COLO668 (cell line): ENCODE measurements around the gene BMF.
A peak's percentile ranks its signal among the peaks of the same experiment; 100 is the strongest.
"Not testable (repeated sequence)": the region's sequence is repeated elsewhere in the genome, so short reads cannot be mapped to it uniquely, and the experiment has no call there.

Experiments used
- DNase-seq: peaks from one replicate; lab custom pipeline; 2025; ENCODE audit not compliant: unreplicated experiment; lab: John Stamatoyannopoulos, UW

BMF gene

GRCh38 chr15:40128766-40129660 lies 20.3 kb upstream of the BMF start:
- no peak for DNase-seq

GRCh38 chr15:40125950-40126349 lies 17.3 kb upstream of the BMF start:
- DNase-seq, result no peak

- DNase-seq, result peak; percentile 53
These were observed 16.2 kb upstream of the BMF start for GRCh38 chr15:40124807-40125285.

- DNase-seq, result not testable (repeated sequence)
These were observed 15.7 kb upstream of the BMF start for GRCh38 chr15:40124333-40124732.

- not testable (repeated sequence) for DNase-seq
These were observed 15.2 kb upstream of the BMF start for GRCh38 chr15:40123863-40124262.

GRCh38 chr15:40122989-40123388 lies 14.3 kb upstream of the BMF start:
- DNase-seq, result not testable (repeated sequence)

GRCh38 chr15:40121911-40122638 lies 13.4 kb upstream of the BMF start:
- no peak for DNase-seq

- DNase-seq, result no peak
These were observed 9.8 kb upstream of the BMF start for GRCh38 chr15:40118473-40118872.

- DNase-seq, result peak; percentile 28
These were observed 7.0 kb upstream of the BMF start for GRCh38 chr15:40115670-40116093.

- not testable (repeated sequence) for DNase-seq
These were observed 6.4 kb upstream of the BMF start for GRCh38 chr15:40115106-40115505.

GRCh38 chr15:40114218-40114617 lies 5.5 kb upstream of the BMF start:
- no peak for DNase-seq

GRCh38 chr15:40112789-40113188 lies 4.1 kb upstream of the BMF start:
- DNase-seq, result no peak

GRCh38 chr15:40111888-40112287 lies 3.2 kb upstream of the BMF start:
- DNase-seq, result no peak

GRCh38 chr15:40110866-40111550 lies 2.3 kb upstream of the BMF start:
- DNase-seq, result no peak

GRCh38 chr15:40108061-40108854 lies 421 bp downstream of the BMF start:
- peak; percentile 30 for DNase-seq

- DNase-seq, result peak; percentile 69
These were observed 2.2 kb downstream of the BMF start for GRCh38 chr15:40106203-40107161.

GRCh38 chr15:40105517-40106202 lies 3.0 kb downstream of the BMF start:
- DNase-seq, result no peak

GRCh38 chr15:40104865-40105516 lies 3.7 kb downstream of the BMF start:
- peak; percentile 92 for DNase-seq
